Left ventricle myocardium superior (tissue), 1 donor: ENCODE measurements around the gene SPATA2. TPM values are rescaled to one million over a fixed set of nuclear protein-coding genes. Genes with fewer than 3 reads are reported as not detected.
"Not testable (repeated sequence)": the region's sequence is repeated elsewhere in the genome, so short reads cannot be mapped to it uniquely, and the experiment has no call there.

Source experiments
- ATAC-seq: fragments of 200-7000 bp; cut with Tn5 transposase; one replicate; pipeline ENCODE4 v1.9.1; 2020; ENCODE audit warnings: mild to moderate bottlenecking, moderate library complexity
- DNase-seq: peaks from one replicate; pipeline ENCODE4 v3.0.0-alpha.2; 2020
- intact Hi-C: fragments of 100-400 bp; cut with micrococcal nuclease; formaldehyde crosslinking; loops from one replicate; pipeline ENCODE4 v1.11.0; 2022
- total RNA-seq: library from RNA; stranded (reverse); fragmentation: NEBNext Ultra II Directional; extraction: Animal tissue kit (Norgen Biotek cat#: 25700); gene quantifications from one replicate; pipeline ENCODE4 v1.2.1, GENCODE V29; 2021
- donor health status: DM: no; HTN: yes; CAD: no; lungs with severe emphysema.

Gene SPATA2
- total RNA-seq, 1 donor from 2014 or later = 8.5 TPM

DNA sequence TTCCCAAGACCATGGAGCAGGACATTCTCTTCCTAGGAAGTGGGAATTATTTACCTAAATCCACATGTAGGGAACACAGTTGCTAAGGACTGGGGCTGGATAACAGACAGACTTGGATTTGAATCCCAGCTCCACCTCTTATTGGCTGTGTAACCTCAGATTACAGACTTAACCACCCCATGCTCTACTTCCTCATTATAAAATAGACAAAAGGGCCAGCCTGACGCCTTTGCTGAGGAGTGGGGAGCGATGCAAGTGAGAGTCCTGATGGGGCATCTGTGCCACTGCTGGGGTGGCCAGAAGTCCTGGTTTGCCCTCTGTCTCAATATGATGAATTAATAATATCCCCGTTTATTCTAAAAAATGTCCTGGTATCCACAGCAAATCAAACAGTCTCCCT is 46.8 kb downstream of the SPATA2 start:
- intact Hi-C loops = no loop called here
- ATAC-seq (no peak), DNase-seq (no peak)

DNA sequence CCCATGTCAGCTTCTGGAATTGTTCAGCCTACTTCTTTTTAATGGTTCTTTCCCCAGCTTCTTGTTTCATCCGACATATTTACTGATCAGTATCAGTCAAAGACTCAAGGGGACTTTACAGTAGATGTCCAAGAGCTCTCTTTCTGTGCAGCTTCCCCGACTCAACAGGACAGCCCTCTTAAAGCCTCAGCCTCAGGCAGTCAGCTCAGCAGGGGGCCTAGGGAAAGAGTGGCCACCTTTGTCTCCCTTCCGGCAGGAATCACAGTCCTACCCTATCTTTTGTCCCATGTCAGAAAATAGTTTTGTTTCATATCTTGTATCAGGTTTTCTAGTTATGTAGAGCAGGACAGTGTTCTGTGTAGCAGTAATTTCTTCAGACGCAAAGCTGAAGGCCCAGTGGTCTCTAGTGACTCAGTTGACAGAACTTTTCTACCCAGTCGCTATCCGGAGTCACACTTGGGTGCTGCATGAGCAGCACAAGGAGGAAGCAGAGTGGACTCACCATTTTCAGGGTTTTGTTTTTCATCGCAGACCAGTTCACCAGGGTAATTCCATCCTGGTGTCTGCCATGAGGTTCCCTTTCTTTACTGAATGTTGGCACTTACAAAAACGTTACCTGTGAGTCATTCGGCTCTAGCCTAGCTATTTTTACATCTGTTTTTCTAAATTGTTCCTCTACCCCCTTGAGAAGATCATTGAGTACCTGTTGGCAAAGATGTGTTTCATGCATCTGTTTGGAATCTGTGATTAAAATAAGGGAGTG is 47.7 kb downstream of the SPATA2 start:
- intact Hi-C loops = no loop called here
- DNase-seq (no peak), ATAC-seq (no peak)

DNA sequence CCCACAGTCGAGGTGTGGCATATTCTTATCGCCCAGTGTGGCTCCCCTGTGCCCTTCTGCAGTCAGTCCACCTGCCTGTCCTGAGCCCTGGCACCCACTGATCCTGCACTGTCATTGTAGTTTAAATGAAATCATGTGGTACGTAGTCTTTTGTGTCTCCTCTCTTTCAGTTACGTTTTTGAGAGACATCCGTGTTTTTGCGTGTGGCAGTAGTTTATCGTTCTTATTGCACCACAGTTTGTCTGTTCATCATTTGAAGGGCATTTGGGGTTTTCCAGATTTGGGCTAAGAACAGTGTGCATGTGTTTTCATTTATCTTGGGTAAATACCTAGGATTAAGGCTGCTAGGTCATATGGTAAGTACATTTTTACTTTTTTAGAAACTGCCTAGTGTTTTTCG is 49.3 kb downstream of the SPATA2 start:
- ATAC-seq (no peak), DNase-seq (no peak)
- intact Hi-C loops = no loop called here

GRCh38 chr20:49865559-49865958 is 49.8 kb downstream of the SPATA2 start:
- no peak for ATAC-seq
- intact Hi-C loops = no loop called here
- DNase-seq = no peak

DNA sequence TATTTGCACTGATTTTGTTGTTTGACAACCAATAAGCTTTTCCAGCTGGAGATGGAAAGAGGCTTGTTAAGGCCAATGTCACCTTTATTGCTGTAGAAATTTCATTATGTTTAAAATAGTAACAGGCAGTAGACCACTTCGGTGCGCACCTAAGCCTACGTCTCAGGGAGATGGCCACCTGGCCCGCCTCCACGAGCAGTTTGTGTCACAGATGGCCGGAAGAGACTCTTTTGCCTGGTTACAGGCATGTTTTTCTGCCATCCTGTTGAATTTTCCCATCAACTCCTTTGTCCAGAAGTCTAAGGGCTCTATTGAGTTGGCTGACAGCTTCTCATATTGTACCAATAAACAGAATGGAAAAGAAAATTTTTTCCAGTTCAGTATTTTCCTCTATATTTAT is 51.7 kb downstream of the SPATA2 start:
- DNase-seq = no peak
- intact Hi-C loops = no loop called here
- no peak for ATAC-seq

DNA sequence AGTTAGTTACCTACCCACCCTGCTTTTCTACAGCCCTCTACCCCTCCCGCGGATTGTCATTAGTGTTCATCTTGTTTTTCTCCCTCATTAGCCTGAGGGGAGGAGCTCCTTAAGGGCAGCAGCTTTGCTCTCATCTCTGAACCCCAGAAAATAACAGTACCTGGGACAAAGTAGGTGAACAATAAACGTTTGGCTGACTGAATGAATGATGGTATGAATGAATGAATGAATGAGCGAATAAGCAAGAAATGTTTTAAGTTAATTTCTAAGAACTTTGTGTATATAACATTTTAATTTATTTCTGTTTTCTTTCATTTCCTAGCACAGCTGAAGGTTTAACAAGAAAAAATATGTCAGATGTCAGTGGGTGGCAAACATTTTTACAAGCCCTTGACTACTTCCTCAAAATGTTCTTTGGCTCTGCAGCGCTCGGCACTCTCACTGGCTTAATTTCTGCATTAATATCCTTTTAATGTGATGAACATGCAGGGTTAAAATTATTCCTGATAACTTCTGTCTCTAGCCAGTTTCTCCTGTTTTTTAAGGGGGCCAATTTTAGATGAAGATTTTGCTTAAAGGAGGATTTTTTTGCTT is 52.6 kb downstream of the SPATA2 start:
- ATAC-seq (no peak), DNase-seq (no peak)
- intact Hi-C loops = no loop called here

- DNase-seq, ATAC-seq, intact Hi-C loops: not testable (repeated sequence)
These were observed 54.1 kb downstream of the SPATA2 start for GRCh38 chr20:49861232-49861631.

- DNase-seq (no peak), ATAC-seq (no peak)
- intact Hi-C loops = no loop called here
These were observed 55.5 kb downstream of the SPATA2 start for GRCh38 chr20:49859807-49860206.

DNA sequence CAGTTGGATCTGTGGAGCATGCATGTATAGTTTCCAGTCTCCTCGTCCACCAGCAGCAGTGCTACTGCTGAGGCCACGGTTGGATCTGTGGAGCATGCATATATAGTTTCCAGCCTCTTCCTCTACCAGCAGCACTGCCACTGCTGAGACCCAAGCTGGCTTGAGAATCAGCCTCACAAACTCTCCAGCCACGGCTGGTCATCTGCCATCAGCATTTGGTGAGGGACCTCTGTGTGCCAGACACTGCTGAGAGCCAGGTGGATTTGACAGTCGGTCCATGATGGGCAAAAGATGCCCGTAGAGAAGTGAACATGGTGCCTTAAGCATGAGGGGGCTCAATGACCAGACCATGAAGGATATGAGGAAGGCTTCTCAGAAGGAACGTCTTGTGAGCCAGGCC is 56.3 kb downstream of the SPATA2 start:
- ATAC-seq (peak; percentile 33), DNase-seq (no peak)
- intact Hi-C loops = no loop called here

GRCh38 chr20:49858076-49858585 is 57.2 kb downstream of the SPATA2 start:
- intact Hi-C loops = no loop called here
- no peak for DNase-seq
- ATAC-seq = no peak

- intact Hi-C loops = no loop called here
- no peak for ATAC-seq
These were observed 58.4 kb downstream of the SPATA2 start for GRCh38 chr20:49856904-49857303.

GRCh38 chr20:49854190-49854875 is 61.0 kb downstream of the SPATA2 start:
- intact Hi-C loops = no loop called here
- DNase-seq (no peak), ATAC-seq (no peak)

More at GRCh38 chr20:49856904-49857303, 58.4 kb downstream of the SPATA2 start:
- DNase-seq = no peak

DNA sequence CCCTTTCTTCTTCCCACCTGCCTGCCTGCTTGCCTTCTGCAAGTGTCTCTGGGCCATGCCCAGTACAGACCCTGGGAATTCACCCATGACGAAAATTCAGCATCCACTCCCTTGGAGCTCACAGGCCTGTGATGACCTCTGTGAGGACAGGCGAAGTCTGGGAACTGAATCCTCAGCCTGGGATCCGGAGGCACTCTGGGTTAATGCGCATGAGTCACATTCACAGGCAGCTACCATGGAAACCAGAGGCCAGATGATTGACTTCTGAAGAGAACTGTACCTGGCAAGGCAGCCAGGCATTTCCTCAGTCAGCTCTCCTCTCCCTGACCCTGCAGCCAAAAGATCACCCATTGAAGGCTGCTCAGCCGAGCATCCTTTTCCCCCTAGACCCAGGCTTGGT is 61.7 kb downstream of the SPATA2 start:
- intact Hi-C loops = no loop called here
- ATAC-seq (no peak), DNase-seq (no peak)

Other genes with a start within 250 kb of the SPATA2 start
- 37.2 TPM for gene B4GALT5, start 201.7 kb downstream of the SPATA2 start, total RNA-seq
- 4.4 TPM for gene SLC9A8, start 102.7 kb downstream of the SPATA2 start, total RNA-seq
- 49.8 TPM for gene RNF114, start 20.9 kb upstream of the SPATA2 start, total RNA-seq
- 0.82 TPM for gene SNAI1, start 67.5 kb upstream of the SPATA2 start, total RNA-seq
- gene UBE2V1, start 197.6 kb upstream of the SPATA2 start, total RNA-seq = 92.6 TPM
- 31.1 TPM for gene PEDS1, start 238.2 kb upstream of the SPATA2 start, total RNA-seq